ENCODE measurements around the gene INPP5B.
"Not testable (repeated sequence)": the region's sequence is repeated elsewhere in the genome, so short reads cannot be mapped to it uniquely, and the experiment has no call there.

DNA sequence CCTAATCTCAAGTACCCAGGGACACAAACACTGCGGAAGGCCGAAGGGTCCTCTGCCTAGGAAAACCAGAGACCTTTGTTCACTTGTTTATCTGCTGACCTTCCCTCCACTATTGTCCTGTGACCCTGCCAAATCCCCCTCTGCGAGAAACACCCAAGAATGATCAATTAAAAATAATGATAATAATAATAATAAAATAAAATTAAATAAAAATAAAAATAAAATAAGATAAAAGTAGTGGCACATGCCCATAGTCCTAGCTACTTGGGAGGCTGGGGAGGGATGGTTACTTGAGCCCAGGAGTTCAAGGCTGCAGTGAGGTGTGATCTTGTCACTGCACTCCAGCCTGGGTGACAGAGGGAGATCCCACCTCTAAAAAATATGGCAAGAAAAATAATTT lies 49.3 kb downstream of the INPP5B start:
- TF ChIP-seq EZH2phosphoT487 (IDR thresholded peaks at IDR 0.05; ENCODE audit: borderline replicate concordance), result not testable (repeated sequence)
- TF ChIP-seq, protein P1, sequence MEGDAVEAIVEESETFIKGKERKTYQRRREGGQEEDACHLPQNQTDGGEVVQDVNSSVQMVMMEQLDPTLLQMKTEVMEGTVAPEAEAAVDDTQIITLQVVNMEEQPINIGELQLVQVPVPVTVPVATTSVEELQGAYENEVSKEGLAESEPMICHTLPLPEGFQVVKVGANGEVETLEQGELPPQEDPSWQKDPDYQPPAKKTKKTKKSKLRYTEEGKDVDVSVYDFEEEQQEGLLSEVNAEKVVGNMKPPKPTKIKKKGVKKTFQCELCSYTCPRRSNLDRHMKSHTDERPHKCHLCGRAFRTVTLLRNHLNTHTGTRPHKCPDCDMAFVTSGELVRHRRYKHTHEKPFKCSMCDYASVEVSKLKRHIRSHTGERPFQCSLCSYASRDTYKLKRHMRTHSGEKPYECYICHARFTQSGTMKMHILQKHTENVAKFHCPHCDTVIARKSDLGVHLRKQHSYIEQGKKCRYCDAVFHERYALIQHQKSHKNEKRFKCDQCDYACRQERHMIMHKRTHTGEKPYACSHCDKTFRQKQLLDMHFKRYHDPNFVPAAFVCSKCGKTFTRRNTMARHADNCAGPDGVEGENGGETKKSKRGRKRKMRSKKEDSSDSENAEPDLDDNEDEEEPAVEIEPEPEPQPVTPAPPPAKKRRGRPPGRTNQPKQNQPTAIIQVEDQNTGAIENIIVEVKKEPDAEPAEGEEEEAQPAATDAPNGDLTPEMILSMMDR (conservative IDR thresholded peaks at IDR 0.05; ENCODE audit: low read length), result not testable (repeated sequence)

Measured in Loucy (cell line).